C4-2B (cell line): ENCODE results near the gene MPDU1.

Source experiments
- CTCF ChIP-seq: fragments of 450-650 bp; conservative IDR thresholded peaks from 2 replicates; pipeline ENCODE4 v1.5.1; 2017; ENCODE audit warnings: mild to moderate bottlenecking
- ZFX ChIP-seq: fragments of 450-650 bp; IDR thresholded peaks from 2 replicates; pipeline ENCODE4 v1.6.1; 2017

DNA sequence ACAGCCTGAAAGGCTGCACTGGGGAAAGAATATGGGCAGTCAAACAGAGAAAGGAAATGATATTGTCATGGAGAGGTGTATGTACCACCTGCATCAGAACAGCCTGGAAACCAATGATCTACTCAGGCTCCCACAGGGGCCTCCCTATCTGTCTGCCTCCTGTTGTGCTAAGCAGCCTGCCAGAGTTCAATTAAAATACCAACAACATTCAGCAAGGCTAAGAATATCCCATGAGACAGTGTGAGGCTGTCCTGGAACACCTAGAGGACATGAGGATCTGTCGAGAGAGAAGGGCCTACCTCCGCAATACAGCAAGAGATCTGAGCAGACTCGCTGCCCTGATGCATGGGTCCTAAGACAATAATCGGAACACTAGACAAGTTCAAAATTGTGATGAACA lies 22.6 kb downstream of the MPDU1 start:
- TF ChIP-seq CTCF (no peak), ZFX (no peak)
